SK-N-SH (cell line): ENCODE measurements around the gene HTR1E. TPM values are rescaled to one million over a fixed set of nuclear protein-coding genes. Genes with fewer than 3 reads are reported as not detected.

Experiments
- CTCF ChIA-PET: fragments of 300-600, 350-600 bp; formaldehyde crosslinking; extraction: SDS; loops from one replicate; lab custom pipeline; 2021; lab: Yijun Ruan, JAX
- POLR2A ChIA-PET: fragments of 350-600 bp; sonication (Branson Sonifier 250); formaldehyde crosslinking; extraction: SDS; loops from one replicate; lab custom pipeline; 2020; ENCODE audit warnings: antibody characterized with exemption, inconsistent platforms; lab: Yijun Ruan, JAX
- DNase-seq: peaks from one replicate; pipeline ENCODE4 v3.0.0; 2012
- H2AFZ ChIP-seq: fragments of 200-600 bp; sonication (generic); 2 replicates; pipeline ENCODE4 v1.8.1; 2016; ENCODE audit warnings: antibody characterized with exemption, mild to moderate bottlenecking, low read depth
- H3F3A ChIP-seq: fragments of 200-600 bp; sonication (generic); replicated peaks from 2 replicates; pipeline ENCODE3; 2016; ENCODE audit warnings: antibody characterized with exemption, mild to moderate bottlenecking; ENCODE audit not compliant: insufficient read depth
- H3K27ac ChIP-seq, 2 experiments: fragments of 200-500 bp in 1 of 2; fragments of 200-600 bp in 1 of 2; sonication (Bioruptor generic) in 1 of 2; sonication (generic), shearing (Covaris generic) in 1 of 2; 2 replicates each; pipeline versions ENCODE4 v1.5.1 to v1.6.1; 2014 to 2016; ENCODE audit warnings: low read depth in 2 of 2, inconsistent platforms in 1 of 2, low read length in 1 of 2, mild to moderate bottlenecking in 1 of 2, mixed read lengths in 1 of 2
- H3K27me3 ChIP-seq: fragments of 200-600 bp; sonication (generic), shearing (Covaris generic); 2 replicates; pipeline ENCODE4 v1.6.1; 2016; ENCODE audit warnings: mixed run types; ENCODE audit not compliant: insufficient read depth
- H3K36me3 ChIP-seq, 2 experiments: fragments of 200-500 bp in 1 of 2; fragments of 200-600 bp in 1 of 2; sonication (Bioruptor generic) in 1 of 2; sonication (generic) in 1 of 2; replicated peaks in 1 of 2; 2 replicates each; pipeline versions ENCODE3 to v1.5.1; 2014 to 2016; ENCODE audit warnings: low read length in 1 of 2, mild to moderate bottlenecking in 1 of 2; ENCODE audit not compliant: insufficient read depth in 2 of 2, control insufficient read depth in 1 of 2
- H3K4me1 ChIP-seq, 2 experiments: fragments of 200-500 bp in 1 of 2; fragments of 200-600 bp in 1 of 2; sonication (Bioruptor generic) in 1 of 2; sonication (generic), shearing (Covaris generic) in 1 of 2; 2 replicates each; pipeline versions ENCODE4 v1.5.1 to v1.6.1; 2014 to 2016; ENCODE audit warnings: low read depth in 1 of 2, low read length in 1 of 2, mixed run types in 1 of 2; ENCODE audit not compliant: insufficient read depth in 2 of 2, control insufficient read depth in 1 of 2
- H3K4me2 ChIP-seq: fragments of 200-600 bp; sonication (generic), shearing (Covaris generic); 2 replicates; pipeline ENCODE4 v1.6.1; 2017; ENCODE audit warnings: mixed run types
- H3K4me3 ChIP-seq, 2 experiments: fragments of 200-500 bp in 1 of 2; fragments of 200-600 bp in 1 of 2; sonication (Bioruptor generic) in 1 of 2; sonication (generic), shearing (Covaris generic) in 1 of 2; 2 replicates each; pipeline versions ENCODE4 v1.5.1 to v1.8.1; 2014 to 2016; ENCODE audit warnings: low read depth in 2 of 2, inconsistent platforms in 1 of 2, low read length in 1 of 2, mild to moderate bottlenecking in 1 of 2, mixed read lengths in 1 of 2, moderate library complexity in 1 of 2
- H3K79me2 ChIP-seq: fragments of 200-600 bp; sonication (generic); 2 replicates; pipeline ENCODE4 v1.8.1; 2017; ENCODE audit warnings: mild to moderate bottlenecking; ENCODE audit not compliant: insufficient read depth
- H3K9ac ChIP-seq: fragments of 200-600 bp; sonication (generic); 2 replicates; pipeline ENCODE4 v1.6.1; 2017; ENCODE audit warnings: mixed run types
- H3K9me2 ChIP-seq: fragments of 200-600 bp; sonication (generic); 2 replicates; pipeline ENCODE4 v1.6.1; 2017; ENCODE audit warnings: mixed run types
- H3K9me3 ChIP-seq: fragments of 200-600 bp; sonication (generic); 2 replicates; pipeline ENCODE4 v1.6.1; 2017; ENCODE audit warnings: mixed run types, mild to moderate bottlenecking, moderate library complexity
- H4K20me1 ChIP-seq: fragments of 200-600 bp; sonication (generic); 2 replicates; pipeline ENCODE4 v1.6.1; 2017; ENCODE audit warnings: mild to moderate bottlenecking, mixed run types; ENCODE audit not compliant: insufficient read depth
- EP300 ChIP-seq, 2 experiments: IDR thresholded peaks; 2 replicates each; pipeline versions ENCODE4 v1.4.0 to v1.6.1; 2012; ENCODE audit warnings: borderline replicate concordance in 1 of 2, low read depth in 1 of 2, low read length in 1 of 2
- EZH2phosphoT487 ChIP-seq: fragments of 200-600 bp; sonication (generic); IDR thresholded peaks from 2 replicates; pipeline ENCODE4 v1.6.1; 2017; ENCODE audit warnings: low read depth, mixed run types, mild to moderate bottlenecking, antibody characterized with exemption, moderate library complexity, borderline replicate concordance
- FOXJ3 ChIP-seq: sonication (generic); formaldehyde crosslinking; IDR thresholded peaks from 2 replicates; pipeline ENCODE4 v1.5.1; 2020; ENCODE audit warnings: mild to moderate bottlenecking, missing genetic modification reagents
- FOXM1 ChIP-seq: IDR thresholded peaks from 2 replicates; pipeline ENCODE4 v1.4.0; 2012; ENCODE audit warnings: low read depth, mild to moderate bottlenecking
- JUND ChIP-seq: IDR thresholded peaks from 2 replicates; pipeline ENCODE4 v1.4.0; 2012
- MAX ChIP-seq: IDR thresholded peaks from 2 replicates; pipeline ENCODE4 v1.4.0; 2012; ENCODE audit warnings: low read depth
- MXI1 ChIP-seq: IDR thresholded peaks from 2 replicates; pipeline ENCODE4 v1.6.1; 2012; ENCODE audit warnings: mild to moderate bottlenecking, low read depth, low read length, improper control_type of control experiment
- NRF1 ChIP-seq: IDR thresholded peaks from 2 replicates; pipeline ENCODE4 v1.6.1; 2012; ENCODE audit warnings: low read depth, mild to moderate bottlenecking, low read length
- PBX3 ChIP-seq: IDR thresholded peaks from 2 replicates; pipeline ENCODE4; 2012
- POLR2AphosphoS5 ChIP-seq: IDR thresholded peaks from 2 replicates; pipeline ENCODE4 v1.6.1; 2012; ENCODE audit warnings: low read depth, low read length
- REST ChIP-seq: IDR thresholded peaks from 2 replicates; pipeline ENCODE4 v1.6.1; 2012; ENCODE audit warnings: mild to moderate bottlenecking, low read depth, low read length, moderate library complexity
- RFX5 ChIP-seq: IDR thresholded peaks from 2 replicates; pipeline ENCODE4 v1.6.1; 2012; ENCODE audit warnings: mild to moderate bottlenecking, improper control_type of control experiment, low read length
- SIN3A ChIP-seq: IDR thresholded peaks from 2 replicates; pipeline ENCODE4 v1.6.1; 2012; ENCODE audit warnings: low read depth, mild to moderate bottlenecking, low read length, moderate library complexity, borderline replicate concordance
- TAF1 ChIP-seq: IDR thresholded peaks from 2 replicates; pipeline ENCODE4 v1.6.1; 2012; ENCODE audit warnings: low read depth, mild to moderate bottlenecking, low read length, moderate library complexity, borderline replicate concordance
- TEAD4 ChIP-seq: IDR thresholded peaks from 2 replicates; pipeline ENCODE4 v1.4.0; 2012; ENCODE audit warnings: mild to moderate bottlenecking, borderline replicate concordance; ENCODE audit not compliant: insufficient read depth
- YY1 ChIP-seq: IDR thresholded peaks from 2 replicates; pipeline ENCODE4 v1.4.0; 2012; ENCODE audit warnings: low read depth, mild to moderate bottlenecking
- WGBS: methylation state at CpG from one replicate; pipeline ENCODE4 v1.1.6; 2017; ENCODE audit warnings: low lambda C conversion rate; 5-methylcytosine and 5-hydroxymethylcytosine counted together
- polyA plus RNA-seq, 3 experiments: library from polyadenylated mRNA; depleted of rRNA; stranded (reverse); fragments of >200 nt; gene quantifications; 2 replicates each; pipeline ENCODE4 v1.2.3, GENCODE V29; 2012
- TF ChIP-seq, protein P1 (sequence below): IDR thresholded peaks from 2 replicates; pipeline ENCODE4 v1.4.0; 2012; ENCODE audit warnings: low read depth, borderline replicate concordance
- TF ChIP-seq, protein P2 (sequence below): fragments of 150-350 bp; IDR thresholded peaks from 2 replicates; pipeline ENCODE4 v1.6.1; 2016; ENCODE audit warnings: mild to moderate bottlenecking, low read depth, low read length

The HTR1E gene
- polyA plus RNA-seq, 1 of the 3 experiments (the other 2 are of a cell fraction), result 0.02 TPM

GRCh38 chr6:87059943-87060342 is 122.6 kb downstream of the HTR1E start:
- Histone ChIP-seq H3K27ac (no peak overlapping the region), H3K9me3 (no peaks in the 10 kb centered on the region), H3K4me1 (no peaks in the 10 kb centered on the region), H3K36me3 (no peaks in the 10 kb centered on the region), H3K9ac (no peak overlapping the region), H2AFZ (no peak overlapping the region), H3K4me2 (no peak overlapping the region), H3F3A (no peaks in the 10 kb centered on the region), H4K20me1 (no peaks in the 10 kb centered on the region)
- POLR2A ChIA-PET, result no interaction called here
- no peak for DNase-seq
- 79% methylated on average over 8 of the region's 18 CpGs for WGBS
- TF ChIP-seq PBX3 (no peak), NRF1 (no peak), JUND (no peak), RFX5 (no peak), FOXM1 (no peak), POLR2AphosphoS5 (no peak), TAF1 (no peak), EP300 (IDR thresholded peaks at IDR 0.05; ENCODE audit: borderline replicate concordance in 1 of 2, low read depth in 1 of 2, low read length in 1 of 2) (no peak), TEAD4 (no peak), SIN3A (no peak), MAX (no peak), REST (no peak), FOXJ3 (CRISPR knock-in tag) (no peak), YY1 (no peak), EZH2phosphoT487 (no peak), MXI1 (no peak)
- TF ChIP-seq, protein P1, sequence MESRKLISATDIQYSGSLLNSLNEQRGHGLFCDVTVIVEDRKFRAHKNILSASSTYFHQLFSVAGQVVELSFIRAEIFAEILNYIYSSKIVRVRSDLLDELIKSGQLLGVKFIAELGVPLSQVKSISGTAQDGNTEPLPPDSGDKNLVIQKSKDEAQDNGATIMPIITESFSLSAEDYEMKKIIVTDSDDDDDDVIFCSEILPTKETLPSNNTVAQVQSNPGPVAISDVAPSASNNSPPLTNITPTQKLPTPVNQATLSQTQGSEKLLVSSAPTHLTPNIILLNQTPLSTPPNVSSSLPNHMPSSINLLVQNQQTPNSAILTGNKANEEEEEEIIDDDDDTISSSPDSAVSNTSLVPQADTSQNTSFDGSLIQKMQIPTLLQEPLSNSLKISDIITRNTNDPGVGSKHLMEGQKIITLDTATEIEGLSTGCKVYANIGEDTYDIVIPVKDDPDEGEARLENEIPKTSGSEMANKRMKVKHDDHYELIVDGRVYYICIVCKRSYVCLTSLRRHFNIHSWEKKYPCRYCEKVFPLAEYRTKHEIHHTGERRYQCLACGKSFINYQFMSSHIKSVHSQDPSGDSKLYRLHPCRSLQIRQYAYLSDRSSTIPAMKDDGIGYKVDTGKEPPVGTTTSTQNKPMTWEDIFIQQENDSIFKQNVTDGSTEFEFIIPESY, result no peak
- TF ChIP-seq, protein P2, sequence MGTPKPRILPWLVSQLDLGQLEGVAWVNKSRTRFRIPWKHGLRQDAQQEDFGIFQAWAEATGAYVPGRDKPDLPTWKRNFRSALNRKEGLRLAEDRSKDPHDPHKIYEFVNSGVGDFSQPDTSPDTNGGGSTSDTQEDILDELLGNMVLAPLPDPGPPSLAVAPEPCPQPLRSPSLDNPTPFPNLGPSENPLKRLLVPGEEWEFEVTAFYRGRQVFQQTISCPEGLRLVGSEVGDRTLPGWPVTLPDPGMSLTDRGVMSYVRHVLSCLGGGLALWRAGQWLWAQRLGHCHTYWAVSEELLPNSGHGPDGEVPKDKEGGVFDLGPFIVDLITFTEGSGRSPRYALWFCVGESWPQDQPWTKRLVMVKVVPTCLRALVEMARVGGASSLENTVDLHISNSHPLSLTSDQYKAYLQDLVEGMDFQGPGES, result no peak
- TF ChIP-seq, all 33 proteins: peak for 0
- CTCF ChIA-PET, result no interaction called here
- no peaks in the 10 kb centered on the region for H3K27me3 ChIP-seq
- H3K9me2 ChIP-seq, result no peaks in the 10 kb centered on the region
- H3K4me3 ChIP-seq, result no peak overlapping the region
- no peaks in the 10 kb centered on the region for H3K79me2 ChIP-seq
